AG09309 (cell line): ENCODE data around the gene KAZN.

Experiments
- DNase-seq: peaks from one replicate; pipeline ENCODE4 v3.0.0-alpha.2; 2010; ENCODE audit warnings: low read depth
- H3K4me3 ChIP-seq: 2 replicates; pipeline ENCODE4 v1.5.1; 2011; ENCODE audit warnings: mild to moderate bottlenecking, low read depth, low read length, moderate library complexity; ENCODE audit not compliant: control insufficient read depth
- CTCF ChIP-seq: IDR thresholded peaks from 2 replicates; pipeline ENCODE4 v1.5.1; 2011; ENCODE audit warnings: mild to moderate bottlenecking, low read depth, low read length, inconsistent platforms; ENCODE audit not compliant: insufficient read depth, control insufficient read depth; ENCODE audit errors: missing control alignments

The KAZN gene

GRCh38 chr1:14745001-14745720 lies 146.7 kb downstream of the KAZN start:
- no peak for DNase-seq
- TF ChIP-seq CTCF: no peak
- H3K4me3 ChIP-seq: no peak overlapping the region

GRCh38 chr1:14745789-14746188 lies 147.3 kb downstream of the KAZN start:
- no peak for TF ChIP-seq CTCF
- no peak for DNase-seq
- no peak overlapping the region for H3K4me3 ChIP-seq

DNA sequence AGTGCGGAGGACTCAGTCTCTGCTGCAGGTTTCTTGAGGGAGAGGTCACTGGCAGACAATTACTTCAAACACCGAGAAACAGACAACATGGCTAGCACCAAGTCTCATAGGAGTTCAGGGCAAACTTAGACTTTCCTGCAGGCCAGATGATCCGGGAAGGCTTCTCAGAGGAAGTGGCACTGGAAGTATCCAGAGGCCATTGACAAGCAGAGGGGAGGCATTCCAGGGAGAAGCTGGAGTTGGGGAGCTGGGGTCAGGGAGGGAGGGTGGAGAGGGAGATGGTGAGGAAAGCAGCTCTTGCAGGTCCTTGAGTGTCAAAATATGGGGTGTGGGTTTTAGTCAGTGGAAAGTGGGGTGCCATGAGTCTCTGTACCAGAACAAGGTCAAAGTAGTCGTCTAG lies 147.9 kb downstream of the KAZN start:
- no peak overlapping the region for H3K4me3 ChIP-seq
- DNase-seq: no peak
- no peak for TF ChIP-seq CTCF

GRCh38 chr1:14748151-14748550 lies 149.7 kb downstream of the KAZN start:
- TF ChIP-seq CTCF: no peak
- H3K4me3 ChIP-seq: no peak overlapping the region
- DNase-seq: no peak

GRCh38 chr1:14748977-14749376 lies 150.5 kb downstream of the KAZN start:
- H3K4me3 ChIP-seq: no peak overlapping the region
- no peak for DNase-seq
- TF ChIP-seq CTCF: no peak

GRCh38 chr1:14750490-14750889 lies 152.0 kb downstream of the KAZN start:
- TF ChIP-seq CTCF: no peak
- no peak overlapping the region for H3K4me3 ChIP-seq
- DNase-seq: no peak
